GM06990 (cell line): ENCODE measurements around the gene USF2.
A peak's percentile ranks its signal among the peaks of the same experiment; 100 is the strongest.

Source experiments
- DNase-seq: peaks from one replicate; pipeline ENCODE4 v3.0.0-alpha.2; 2011; ENCODE audit not compliant: insufficient read length; ENCODE audit errors: extremely low read depth
- H3K27me3 ChIP-seq: replicated peaks from 2 replicates; pipeline ENCODE4 v1.6.0; 2011; ENCODE audit warnings: low read length; ENCODE audit not compliant: control insufficient read depth, insufficient read depth
- H3K36me3 ChIP-seq: 2 replicates; pipeline ENCODE4 v1.5.1; 2011; ENCODE audit warnings: low read length; ENCODE audit not compliant: control insufficient read depth, insufficient read depth
- H3K4me3 ChIP-seq: replicated peaks from 2 replicates; pipeline ENCODE4 v1.5.1; 2011; ENCODE audit warnings: low read depth, mild to moderate bottlenecking, control low read depth, low read length
- TF ChIP-seq, protein P1 (sequence below): IDR thresholded peaks from 2 replicates; pipeline ENCODE4 v1.5.1; 2011; ENCODE audit warnings: low read length, control low read depth, mild to moderate bottlenecking, inconsistent platforms; ENCODE audit not compliant: insufficient read depth, poor library complexity, severe bottlenecking

Gene USF2

DNA sequence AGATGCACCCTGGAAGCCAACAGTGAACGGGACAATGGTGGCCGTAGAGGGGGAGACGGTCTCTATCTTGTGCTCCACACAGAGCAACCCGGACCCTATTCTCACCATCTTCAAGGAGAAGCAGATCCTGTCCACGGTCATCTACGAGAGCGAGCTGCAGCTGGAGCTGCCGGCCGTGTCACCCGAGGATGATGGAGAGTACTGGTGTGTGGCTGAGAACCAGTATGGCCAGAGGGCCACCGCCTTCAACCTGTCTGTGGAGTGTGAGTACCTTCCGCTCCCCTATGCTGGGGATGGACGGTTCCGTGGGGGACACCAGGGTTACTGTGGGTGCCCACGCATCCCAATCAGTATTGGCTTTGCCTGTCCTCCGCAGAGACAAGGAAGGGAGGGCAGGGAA lies 33.7 kb downstream of the USF2 start:
- no peaks in the 10 kb centered on the region for H3K36me3 ChIP-seq
- TF ChIP-seq, protein P1, sequence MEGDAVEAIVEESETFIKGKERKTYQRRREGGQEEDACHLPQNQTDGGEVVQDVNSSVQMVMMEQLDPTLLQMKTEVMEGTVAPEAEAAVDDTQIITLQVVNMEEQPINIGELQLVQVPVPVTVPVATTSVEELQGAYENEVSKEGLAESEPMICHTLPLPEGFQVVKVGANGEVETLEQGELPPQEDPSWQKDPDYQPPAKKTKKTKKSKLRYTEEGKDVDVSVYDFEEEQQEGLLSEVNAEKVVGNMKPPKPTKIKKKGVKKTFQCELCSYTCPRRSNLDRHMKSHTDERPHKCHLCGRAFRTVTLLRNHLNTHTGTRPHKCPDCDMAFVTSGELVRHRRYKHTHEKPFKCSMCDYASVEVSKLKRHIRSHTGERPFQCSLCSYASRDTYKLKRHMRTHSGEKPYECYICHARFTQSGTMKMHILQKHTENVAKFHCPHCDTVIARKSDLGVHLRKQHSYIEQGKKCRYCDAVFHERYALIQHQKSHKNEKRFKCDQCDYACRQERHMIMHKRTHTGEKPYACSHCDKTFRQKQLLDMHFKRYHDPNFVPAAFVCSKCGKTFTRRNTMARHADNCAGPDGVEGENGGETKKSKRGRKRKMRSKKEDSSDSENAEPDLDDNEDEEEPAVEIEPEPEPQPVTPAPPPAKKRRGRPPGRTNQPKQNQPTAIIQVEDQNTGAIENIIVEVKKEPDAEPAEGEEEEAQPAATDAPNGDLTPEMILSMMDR: no peak
- no peaks in the 10 kb centered on the region for H3K27me3 ChIP-seq
- H3K4me3 ChIP-seq: no peak overlapping the region
- no peak for DNase-seq

DNA sequence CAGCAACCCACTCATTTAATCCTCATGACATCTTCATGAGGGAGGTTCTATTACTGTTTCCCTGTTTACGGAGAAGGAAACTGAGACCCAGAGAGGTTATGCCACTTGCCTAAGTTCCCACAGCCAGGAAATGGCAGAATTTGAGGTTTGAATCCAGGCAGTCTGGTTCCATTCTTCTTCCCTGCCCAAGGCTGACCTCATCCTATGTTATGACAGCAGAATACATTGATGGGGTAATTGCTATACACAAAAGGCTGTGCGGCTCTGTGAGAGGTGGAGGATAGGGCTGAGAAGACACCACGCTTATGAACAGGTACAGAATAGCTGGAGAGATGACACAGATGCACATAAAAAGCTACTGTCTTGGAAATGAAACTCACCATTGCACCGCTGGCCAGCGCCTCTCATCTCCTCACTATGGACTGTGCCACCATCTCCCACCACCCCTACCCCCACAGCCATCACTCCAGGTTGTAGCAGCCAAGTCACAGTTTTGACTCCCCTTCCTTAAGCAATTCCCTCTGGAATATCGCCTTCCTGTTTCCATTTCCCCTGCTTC lies 34.7 kb downstream of the USF2 start:
- TF ChIP-seq, protein P1: no peak
- DNase-seq: no peak
- H3K27me3 ChIP-seq: no peaks in the 10 kb centered on the region
- no peaks in the 10 kb centered on the region for H3K36me3 ChIP-seq
- no peak overlapping the region for H3K4me3 ChIP-seq

DNA sequence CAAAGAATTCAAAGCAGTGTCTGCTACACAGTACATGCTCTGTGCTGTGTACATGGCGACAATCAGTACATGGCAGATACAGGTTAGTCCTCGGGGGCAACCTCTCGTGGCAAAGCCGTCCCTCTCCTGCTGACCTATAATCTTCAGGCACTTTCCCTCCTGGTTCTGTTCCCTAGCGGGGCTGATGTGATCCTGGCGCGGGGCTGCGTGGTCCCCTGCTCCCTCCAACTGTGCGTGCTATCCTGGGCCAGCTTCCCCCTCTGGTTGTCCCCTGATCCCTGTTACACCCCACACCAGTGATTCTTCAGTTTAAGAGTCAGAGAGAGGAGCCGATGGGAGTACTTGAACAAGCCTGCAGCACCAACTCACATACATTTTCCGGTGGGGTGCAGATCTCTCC lies 35.3 kb downstream of the USF2 start:
- DNase-seq: no peak
- no peaks in the 10 kb centered on the region for H3K27me3 ChIP-seq
- TF ChIP-seq, protein P1: no peak
- no peak overlapping the region for H3K4me3 ChIP-seq
- no peaks in the 10 kb centered on the region for H3K36me3 ChIP-seq

DNA sequence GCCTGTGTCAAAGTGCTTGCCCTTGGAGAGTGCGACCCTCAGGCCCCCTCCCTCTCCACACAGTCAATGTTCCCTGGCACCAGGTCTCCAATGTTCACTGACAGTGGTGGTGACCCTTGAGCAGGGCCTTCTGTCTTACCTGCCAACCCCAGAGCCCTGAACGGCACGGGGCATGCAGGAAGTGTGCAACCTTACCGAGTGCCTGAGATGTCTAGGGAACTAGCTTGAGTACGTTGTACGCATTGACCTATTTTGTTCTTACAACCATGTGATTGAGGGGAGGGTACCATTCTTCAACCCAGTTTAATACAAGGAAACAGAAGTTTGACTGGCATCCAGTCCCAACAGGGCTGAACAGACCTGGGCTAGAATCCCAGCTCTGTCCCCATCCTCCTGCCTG lies 36.4 kb downstream of the USF2 start:
- Histone ChIP-seq H3K4me3 (no peak overlapping the region), H3K36me3 (no peaks in the 10 kb centered on the region), H3K27me3 (no peaks in the 10 kb centered on the region)
- no peak for DNase-seq
- TF ChIP-seq, protein P1: no peak

DNA sequence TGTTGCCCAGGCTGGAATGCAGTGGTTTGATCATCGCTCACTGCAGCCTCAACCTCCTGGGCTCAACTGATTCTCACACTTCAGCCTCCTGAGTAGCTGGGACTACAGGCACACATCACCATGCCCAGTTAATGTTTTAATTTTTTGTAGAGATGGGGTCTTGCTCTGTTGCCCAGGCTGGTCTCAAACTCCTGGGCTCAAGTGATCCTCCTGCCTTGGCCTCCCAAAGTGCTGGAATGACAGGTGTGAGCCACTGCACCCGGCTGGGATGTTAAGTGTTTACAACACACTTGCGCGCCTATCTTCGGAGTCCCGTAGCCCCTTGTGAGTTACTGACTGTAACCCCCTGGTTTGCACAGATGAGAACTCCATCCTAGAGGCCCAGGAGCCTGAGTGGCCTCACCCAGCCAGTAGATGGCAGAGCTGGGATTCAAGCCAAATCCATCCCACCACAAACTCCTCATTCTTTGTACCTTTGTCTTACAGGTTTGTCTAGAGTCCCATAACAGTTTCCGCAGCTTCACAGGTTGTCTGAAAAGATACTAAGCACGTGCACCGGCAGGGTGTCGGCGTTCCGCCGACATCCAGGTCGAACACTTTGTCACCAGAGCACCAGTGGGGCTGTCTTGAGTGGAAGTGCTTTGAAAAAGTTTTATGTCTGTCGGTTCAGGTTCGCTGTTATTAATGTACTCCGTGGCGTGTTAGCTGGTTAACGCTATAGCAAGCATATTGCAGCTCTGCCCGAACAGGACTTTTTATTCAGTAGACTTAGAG lies 37.9 kb downstream of the USF2 start:
- DNase-seq: no peak
- H3K4me3 ChIP-seq: no peak overlapping the region
- H3K27me3 ChIP-seq: no peaks in the 10 kb centered on the region
- TF ChIP-seq, protein P1: peak; percentile 68
- no peaks in the 10 kb centered on the region for H3K36me3 ChIP-seq
